NCI-H1417 (cell line): ENCODE results near the gene ZNF22.

Experiments used
- DNase-seq, 3 experiments: peaks; one replicate each; lab custom pipeline; 2025; lab: John Stamatoyannopoulos, UW

Gene ZNF22

GRCh38 chr10:45015590-45015989 lies 14.9 kb downstream of the ZNF22 start:
- DNase-seq = no peak

DNA sequence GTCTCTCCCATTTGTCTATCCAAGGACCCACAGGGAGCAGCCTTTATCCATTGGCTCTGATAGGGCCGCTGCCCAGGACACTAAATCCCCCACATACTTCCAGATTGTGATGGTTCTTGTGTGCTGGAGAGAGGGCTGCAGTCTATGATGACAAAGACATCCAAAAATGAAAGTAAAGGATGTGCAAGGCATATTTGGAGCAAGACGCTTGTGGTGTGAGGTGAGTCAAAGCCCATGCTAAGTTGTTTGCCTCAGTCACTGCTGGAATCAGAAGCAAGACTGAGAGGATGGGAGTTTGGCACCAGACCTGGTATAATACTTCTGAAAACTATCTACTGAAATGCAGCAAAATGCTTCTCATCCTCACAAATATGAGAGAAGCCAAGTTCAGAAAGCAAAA lies 22.7 kb downstream of the ZNF22 start:
- DNase-seq = no peak

- no peak for DNase-seq
These were observed 33.6 kb downstream of the ZNF22 start for GRCh38 chr10:45034301-45034700.

DNA sequence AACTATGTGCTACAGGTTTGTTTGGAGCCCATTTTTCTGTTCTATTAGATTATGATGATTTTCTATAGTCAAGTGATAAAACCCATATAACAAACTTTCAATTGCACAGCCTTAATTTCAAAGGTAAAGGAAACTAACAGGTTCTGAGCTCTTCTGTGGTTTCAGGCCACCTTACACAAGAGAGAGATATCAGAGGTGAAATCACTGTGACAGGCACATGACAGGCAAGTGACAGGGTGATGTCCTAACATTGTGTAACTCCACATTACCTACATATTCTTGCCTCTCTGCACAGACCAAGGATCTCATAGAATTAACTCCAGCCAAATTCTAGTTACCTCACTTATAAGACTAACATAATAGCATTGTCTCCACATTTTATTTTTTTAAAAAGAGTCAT lies 35.0 kb downstream of the ZNF22 start:
- no peak for DNase-seq

DNA sequence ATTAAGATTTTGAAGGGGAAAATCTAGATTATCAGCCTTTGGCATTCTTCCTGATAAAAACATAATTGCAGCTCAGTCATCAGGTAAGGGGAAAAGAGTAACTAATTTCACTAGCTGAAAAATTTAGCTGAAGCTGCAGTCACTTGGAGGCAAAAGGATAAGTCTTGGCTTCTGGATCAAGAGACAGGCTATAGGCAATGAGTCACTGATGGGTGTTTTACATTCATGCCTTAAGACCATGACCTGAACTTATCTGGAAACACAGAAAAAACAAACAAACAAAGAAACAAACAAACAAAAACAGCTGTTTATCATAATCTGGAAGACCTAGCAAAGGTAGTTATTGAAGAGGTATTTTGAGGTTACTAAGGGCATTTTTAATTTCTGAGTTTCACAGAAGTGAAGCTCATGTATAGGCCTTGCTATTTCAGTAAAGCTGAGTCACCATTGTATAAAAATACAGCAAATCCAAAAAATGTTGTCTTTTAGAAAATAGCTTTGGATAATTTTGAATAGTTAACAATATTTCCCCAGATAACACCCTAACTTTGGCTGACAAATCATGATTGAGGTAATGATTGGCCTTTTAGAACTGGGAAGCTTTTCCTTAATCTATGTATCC lies 40.3 kb downstream of the ZNF22 start:
- no peak for DNase-seq

- no peak for DNase-seq
These were observed 43.6 kb downstream of the ZNF22 start for GRCh38 chr10:45044290-45044689.

- no peak for DNase-seq
These were observed 50.0 kb downstream of the ZNF22 start for GRCh38 chr10:45050551-45051235.

DNA sequence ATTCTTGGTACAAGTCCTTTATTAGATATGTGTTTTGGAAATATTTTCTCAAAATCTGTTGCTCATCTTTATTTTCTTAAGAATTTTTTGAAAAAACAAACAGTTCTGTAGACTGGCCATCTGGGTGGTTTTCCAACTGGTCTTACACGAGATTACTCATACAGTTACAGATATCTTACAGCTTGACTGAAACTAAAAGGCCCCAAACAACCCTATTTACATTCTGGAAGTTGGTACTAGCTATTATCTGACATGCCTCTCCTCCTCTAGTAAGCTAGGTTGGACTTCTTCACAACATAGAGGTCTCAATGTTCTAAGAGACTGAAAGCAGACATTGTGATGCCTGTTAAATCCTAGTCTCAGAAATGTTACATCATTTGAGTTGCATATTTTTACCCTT lies 52.0 kb downstream of the ZNF22 start:
- no peak for DNase-seq

GRCh38 chr10:45053569-45054100 lies 52.9 kb downstream of the ZNF22 start:
- no peak for DNase-seq
